DMS79 (cell line): ENCODE measurements around the gene UBE2J2.

Experiments
- DNase-seq: peaks from one replicate; lab custom pipeline; 2025; lab: John Stamatoyannopoulos, UW

UBE2J2 gene

DNA sequence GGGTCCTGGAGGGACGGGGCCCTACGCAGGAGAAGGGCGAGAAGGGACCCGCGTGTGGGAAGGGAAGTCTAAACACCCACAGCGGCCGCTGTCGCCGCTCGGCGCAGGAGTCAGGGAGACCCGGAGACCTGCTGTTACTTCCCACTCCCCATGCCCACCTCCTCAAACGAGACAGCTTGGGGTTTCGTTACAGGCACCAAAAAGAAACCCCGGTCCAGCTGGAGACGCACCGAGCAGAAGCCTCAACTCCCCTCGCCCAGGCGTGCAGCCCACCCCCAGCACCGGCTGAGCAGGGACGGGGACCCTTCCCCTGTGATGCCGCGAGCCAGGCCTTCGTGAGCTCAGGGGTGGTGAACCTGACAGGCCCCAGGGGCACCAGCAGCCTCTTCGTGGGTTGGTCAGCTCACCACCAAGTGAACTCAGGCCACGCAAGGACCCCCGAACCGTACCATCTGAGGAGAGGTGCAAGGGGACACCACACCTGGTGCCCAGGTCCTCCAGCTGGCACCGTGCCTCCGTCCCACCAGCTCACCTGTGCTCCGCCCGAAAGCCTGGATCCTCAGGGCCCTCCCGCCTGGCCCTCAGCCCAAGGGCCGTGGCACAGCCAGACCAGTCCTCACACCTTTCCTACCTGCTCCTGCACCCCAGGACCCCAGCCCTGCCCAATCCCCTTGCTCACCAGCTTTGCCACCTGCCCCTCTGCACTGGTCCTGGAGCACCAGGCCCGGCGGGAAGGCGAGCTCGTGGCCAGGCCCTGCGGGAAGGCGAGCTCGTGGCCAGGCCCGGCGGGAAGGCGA is 46.9 kb downstream of the UBE2J2 start:
- no peak for DNase-seq

- DNase-seq: no peak
Measured at GRCh38 chr1:1225913-1226312, 47.7 kb downstream of the UBE2J2 start.

- peak; percentile 32 for DNase-seq
Measured at GRCh38 chr1:1225238-1225845, 48.3 kb downstream of the UBE2J2 start.

GRCh38 chr1:1223891-1224290 is 49.8 kb downstream of the UBE2J2 start:
- no peak for DNase-seq

- no peak for DNase-seq
Measured at GRCh38 chr1:1223321-1223720, 50.3 kb downstream of the UBE2J2 start.

DNA sequence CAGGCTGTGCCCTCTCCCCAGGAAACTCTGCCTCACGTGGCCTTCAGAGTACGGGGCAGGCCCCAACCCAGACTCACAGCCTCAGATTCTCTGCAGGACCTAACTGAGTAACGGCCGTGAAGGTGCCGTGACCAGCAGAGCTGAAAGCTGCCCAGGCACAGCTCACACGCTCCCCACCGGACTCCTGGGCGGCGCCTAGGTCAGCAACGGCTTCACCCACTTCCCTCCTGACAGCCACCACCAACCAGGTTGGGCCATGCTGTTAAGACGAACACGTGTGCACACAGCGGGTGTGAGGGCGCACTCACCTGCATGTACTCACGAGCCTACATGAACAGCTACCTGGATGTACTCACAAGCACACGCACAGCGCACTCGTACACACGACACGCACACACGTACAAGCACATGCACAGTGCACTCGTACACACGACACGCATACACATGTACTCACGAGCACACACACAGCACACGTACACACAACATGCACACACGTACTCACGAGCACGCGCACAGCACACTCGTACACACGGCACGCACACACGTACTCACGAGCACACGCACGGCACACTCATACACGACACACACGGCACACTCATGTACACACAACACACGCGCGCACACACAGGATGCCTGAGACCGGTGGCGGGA is 51.0 kb downstream of the UBE2J2 start:
- no peak for DNase-seq

DNA sequence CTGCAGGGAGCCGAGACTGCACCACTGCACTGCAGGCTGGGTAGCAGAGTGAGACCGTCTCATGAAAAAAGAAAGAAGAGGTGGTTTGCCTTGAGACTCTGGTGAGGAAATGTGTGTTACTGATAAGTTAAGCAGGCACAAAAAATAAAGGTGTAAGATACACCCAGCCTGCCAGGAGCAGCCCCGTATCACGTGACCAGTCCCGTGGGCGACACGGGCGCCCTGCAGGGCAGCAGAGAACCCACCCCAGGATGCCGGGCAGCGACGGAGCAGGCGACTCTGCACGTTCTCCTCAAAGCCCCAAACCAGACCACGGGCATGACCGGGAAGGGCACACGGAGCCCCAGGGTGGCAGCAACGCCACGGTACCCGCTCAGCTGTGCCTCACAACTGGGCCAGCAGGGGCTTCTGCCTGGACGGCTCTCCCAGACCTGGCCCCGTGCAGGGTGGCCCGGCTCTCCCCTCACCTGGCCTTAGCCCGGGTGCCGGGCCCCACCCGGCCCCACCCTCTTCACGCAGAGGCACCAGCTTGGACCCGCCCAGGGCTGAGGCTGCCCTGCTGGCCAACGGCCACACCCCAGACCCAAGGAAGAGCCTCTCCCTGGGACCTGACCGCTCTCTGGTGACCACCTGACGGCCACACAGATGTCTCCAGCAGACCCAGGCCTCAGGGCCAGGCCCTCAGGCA is 51.6 kb downstream of the UBE2J2 start:
- DNase-seq: no peak

GRCh38 chr1:1220197-1220596 is 53.5 kb downstream of the UBE2J2 start:
- DNase-seq: no peak

DNA sequence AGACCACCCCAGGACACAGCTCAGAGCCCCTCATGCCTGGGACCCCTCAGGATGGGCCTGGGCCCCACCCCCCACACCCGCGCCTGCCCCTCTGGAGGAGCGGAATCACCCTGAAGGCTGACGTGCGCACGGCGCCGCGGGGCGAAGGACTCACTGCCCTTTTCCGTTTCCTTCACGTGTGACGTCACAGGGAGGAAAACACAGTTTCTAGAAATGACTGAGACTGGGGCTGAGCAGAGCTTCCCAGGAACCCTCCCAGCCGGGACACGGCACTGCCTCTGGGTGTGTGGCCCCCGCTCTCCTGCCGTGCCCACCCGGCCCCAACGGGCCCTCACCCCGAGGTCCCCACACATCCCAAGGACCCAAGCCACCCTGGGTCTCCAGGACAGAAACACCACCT is 54.3 kb downstream of the UBE2J2 start:
- DNase-seq: no peak

GRCh38 chr1:1218524-1219200 is 55.0 kb downstream of the UBE2J2 start:
- no peak for DNase-seq

DNA sequence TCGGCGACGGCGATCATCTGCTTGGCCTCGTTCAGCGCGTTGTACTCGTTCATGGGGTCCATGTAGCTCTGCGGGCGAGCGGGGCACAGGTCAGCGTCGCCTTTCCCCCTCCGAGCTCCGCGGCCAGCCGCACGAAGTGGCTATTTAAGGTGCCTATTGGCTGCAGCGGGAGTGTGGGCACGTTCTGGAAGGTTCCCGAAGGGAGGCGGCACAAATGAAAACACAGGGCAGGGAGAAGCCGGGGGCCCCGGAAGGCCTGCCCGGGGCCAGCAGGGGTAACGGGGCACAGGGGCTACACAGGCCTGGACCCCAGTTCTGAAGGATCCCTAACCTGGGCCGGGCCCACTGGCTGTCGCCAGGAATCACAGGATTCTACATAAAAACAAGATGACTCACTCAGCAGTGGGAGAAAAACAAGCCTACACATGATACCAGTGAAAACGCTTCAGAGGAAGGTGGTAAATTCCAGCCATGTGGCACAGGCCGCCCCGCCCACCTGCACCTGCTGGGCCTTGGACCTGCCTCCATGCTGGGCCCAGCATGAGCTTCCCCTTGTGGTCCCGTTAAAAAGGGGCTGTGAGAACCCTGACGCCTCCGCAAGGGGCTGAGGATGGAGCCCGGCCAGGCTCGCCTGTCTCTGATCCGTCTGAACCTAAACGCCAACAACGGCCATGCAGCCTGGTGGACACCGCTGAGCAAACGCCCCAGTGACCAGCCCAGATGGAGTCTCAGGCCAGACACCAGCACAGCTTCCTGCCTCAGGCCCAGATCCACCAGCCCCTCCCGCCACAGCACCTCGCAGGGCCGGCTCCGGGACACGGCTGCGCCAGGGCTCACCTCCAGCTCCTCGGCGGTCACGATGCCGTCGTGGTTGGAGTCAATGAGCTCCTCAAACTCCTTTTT is 55.8 kb downstream of the UBE2J2 start:
- DNase-seq: no peak

DNA sequence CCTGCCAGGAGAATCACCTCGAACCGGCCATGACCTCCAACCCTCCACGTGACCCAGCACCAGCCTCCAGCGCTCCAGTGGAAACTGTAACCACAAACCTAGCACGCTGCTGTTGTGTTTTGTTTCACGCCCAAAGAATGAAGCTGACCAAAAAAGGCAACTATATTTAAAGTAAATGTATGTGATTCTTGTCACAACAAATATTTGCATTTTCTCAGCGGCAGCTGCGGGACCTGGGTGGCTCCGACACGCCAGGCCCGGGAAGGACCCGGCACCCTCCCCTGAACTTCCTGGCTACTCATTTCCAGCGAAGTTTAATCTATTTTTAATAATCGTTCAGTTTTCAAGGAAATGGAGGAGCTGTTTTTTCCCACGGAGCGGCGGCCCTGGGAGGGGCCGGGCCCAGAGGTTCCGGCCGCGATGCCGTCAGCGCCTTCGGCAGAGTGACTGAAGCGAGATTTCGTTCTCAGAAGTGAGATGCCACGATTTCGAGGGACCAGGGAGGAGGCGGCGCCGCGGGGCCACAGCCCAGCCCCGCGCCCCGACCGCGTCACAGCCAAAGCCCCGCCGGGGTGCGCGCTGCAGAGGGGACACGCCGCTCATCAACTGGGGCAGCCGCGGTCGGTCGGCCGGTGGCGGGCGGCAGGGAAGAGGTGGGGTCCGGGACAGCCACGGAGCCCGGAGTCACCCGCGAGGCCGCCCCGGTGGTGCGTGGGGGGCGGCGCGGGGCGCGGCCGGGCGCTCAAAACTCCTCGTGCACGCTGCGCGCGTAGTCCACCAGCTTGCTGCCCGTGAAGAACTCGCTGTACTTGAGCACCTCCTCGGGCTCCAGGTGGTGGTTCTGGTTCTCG is 56.7 kb downstream of the UBE2J2 start:
- no peak for DNase-seq

GRCh38 chr1:1215881-1216605 is 57.6 kb downstream of the UBE2J2 start:
- no peak for DNase-seq

- DNase-seq: no peak
Measured at GRCh38 chr1:1215080-1215676, 58.5 kb downstream of the UBE2J2 start.

GRCh38 chr1:1213345-1214265 is 60.0 kb downstream of the UBE2J2 start, which contains the start of gene TNFRSF4:
Gene TNFRSF4 (minus strand): TSS chr1:1214153. CDS start chr1:1214127, 26 bp downstream.
- DNase-seq: no peak

- DNase-seq: no peak
Measured at GRCh38 chr1:1212780-1213344, 60.8 kb downstream of the UBE2J2 start.
